ENCODE data around the gene TPPP. TPM values are rescaled to one million over a fixed set of nuclear protein-coding genes. Genes with fewer than 3 reads are reported as not detected.
A peak's percentile ranks its signal among the peaks of the same experiment; 100 is the strongest.

Gene TPPP
- total RNA-seq, 1 experiment from 2014 or later, result 0.12 TPM

DNA sequence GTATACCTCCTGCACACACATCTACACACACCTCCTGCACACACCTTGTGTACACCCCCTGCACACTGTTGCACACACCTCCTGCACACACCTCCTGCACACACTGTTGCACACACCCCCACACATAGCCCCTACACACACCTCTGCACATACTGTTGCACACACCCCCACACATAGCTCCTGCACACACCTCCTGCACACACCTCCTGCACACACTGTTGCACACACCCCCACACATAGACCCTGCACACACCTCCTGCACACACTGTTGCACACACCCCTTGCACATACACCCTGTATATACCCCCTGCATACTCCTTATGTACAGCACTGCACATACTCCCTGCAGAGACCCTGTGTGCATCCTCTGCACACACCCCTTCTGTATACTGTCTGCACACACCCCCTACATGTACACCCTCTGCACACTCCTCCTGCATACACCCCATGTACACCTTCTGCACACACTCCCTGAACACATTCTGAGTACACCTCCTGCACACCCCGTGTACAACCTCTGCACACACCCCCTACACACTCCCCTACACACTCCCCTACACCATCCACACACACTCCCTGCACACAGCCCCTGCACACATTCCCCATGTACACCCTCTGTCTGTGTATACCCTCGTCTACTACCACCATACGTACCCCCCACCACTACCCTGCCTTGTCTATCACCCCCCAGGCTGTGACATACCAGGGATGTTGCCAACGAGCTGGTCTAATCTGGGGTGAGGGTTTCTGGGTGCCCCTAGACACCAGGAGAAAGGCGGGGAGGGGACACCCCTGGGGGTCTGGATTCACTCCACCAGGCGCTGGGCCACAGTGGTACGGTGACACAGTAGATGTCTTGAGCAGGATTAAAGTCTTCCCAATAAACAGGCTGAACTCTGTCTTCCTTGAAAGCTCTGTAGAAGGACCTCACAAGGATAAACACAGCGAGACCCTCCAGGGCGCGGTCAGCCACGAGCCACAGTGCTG, 82.1 kb downstream of the TPPP start:
- peaks cover 5% of the 10 kb centered on the region for H3K9me3 Mint-ChIP-seq (ENCODE audit: unreplicated experiment)
- peak overlapping the region; percentile 81 for H3K4me3 Mint-ChIP-seq (ENCODE audit: unreplicated experiment)
- DNase-seq (ENCODE audit: unreplicated experiment), result no peak
- ChIA-PET POLR2A (interaction anchor here (0.7 to 1.9 kb wide), 4 partner anchors 95 to 166 kb away, joined by 3 to 8 read pairs (median 6); no protein-coding TSS in a partner anchor), CTCF (interaction anchor here (0.8 kb wide), 1 partner anchor 563 kb away, joined by 5 read pairs; no protein-coding TSS in a partner anchor)
- TF ChIP-seq, protein P1, sequence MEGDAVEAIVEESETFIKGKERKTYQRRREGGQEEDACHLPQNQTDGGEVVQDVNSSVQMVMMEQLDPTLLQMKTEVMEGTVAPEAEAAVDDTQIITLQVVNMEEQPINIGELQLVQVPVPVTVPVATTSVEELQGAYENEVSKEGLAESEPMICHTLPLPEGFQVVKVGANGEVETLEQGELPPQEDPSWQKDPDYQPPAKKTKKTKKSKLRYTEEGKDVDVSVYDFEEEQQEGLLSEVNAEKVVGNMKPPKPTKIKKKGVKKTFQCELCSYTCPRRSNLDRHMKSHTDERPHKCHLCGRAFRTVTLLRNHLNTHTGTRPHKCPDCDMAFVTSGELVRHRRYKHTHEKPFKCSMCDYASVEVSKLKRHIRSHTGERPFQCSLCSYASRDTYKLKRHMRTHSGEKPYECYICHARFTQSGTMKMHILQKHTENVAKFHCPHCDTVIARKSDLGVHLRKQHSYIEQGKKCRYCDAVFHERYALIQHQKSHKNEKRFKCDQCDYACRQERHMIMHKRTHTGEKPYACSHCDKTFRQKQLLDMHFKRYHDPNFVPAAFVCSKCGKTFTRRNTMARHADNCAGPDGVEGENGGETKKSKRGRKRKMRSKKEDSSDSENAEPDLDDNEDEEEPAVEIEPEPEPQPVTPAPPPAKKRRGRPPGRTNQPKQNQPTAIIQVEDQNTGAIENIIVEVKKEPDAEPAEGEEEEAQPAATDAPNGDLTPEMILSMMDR (IDR thresholded peaks at IDR 0.05; ENCODE audit: unreplicated experiment), result no peak
- peaks cover 21% of the 10 kb centered on the region for H3K36me3 Mint-ChIP-seq (ENCODE audit: insufficient read depth, unreplicated experiment)
- no peak overlapping the region for H3K27ac Mint-ChIP-seq (ENCODE audit: low read depth, unreplicated experiment)
- intact Hi-C loops (cut with micrococcal nuclease), result no loop called here
- H3K4me1 Mint-ChIP-seq (ENCODE audit: insufficient read depth, unreplicated experiment), result peaks cover 18% of the 10 kb centered on the region
- H3K27me3 Mint-ChIP-seq (ENCODE audit: insufficient read depth, unreplicated experiment), result no peaks in the 10 kb centered on the region
- BruUV-seq (replicated peaks), result no TSS peak

- H3K4me3 Mint-ChIP-seq (ENCODE audit: unreplicated experiment), result peak overlapping the region; percentile 81
- CTCF ChIA-PET, result no interaction called here
Measured at GRCh38 chr5:610011-610743, 83.0 kb downstream of the TPPP start.

More at GRCh38 chr5:610011-610743, 83.0 kb downstream of the TPPP start:
- DNase-seq (ENCODE audit: unreplicated experiment), result no peak
- BruUV-seq (replicated peaks), result no TSS peak
- H3K27me3 Mint-ChIP-seq (ENCODE audit: insufficient read depth, unreplicated experiment), result no peaks in the 10 kb centered on the region
- POLR2A ChIA-PET, result no interaction called here
- intact Hi-C loops (cut with micrococcal nuclease), result no loop called here
- H3K9me3 Mint-ChIP-seq (ENCODE audit: unreplicated experiment), result no peaks in the 10 kb centered on the region
- H3K27ac Mint-ChIP-seq (ENCODE audit: low read depth, unreplicated experiment), result no peak overlapping the region
- peaks cover 18% of the 10 kb centered on the region for H3K4me1 Mint-ChIP-seq (ENCODE audit: insufficient read depth, unreplicated experiment)
- H3K36me3 Mint-ChIP-seq (ENCODE audit: insufficient read depth, unreplicated experiment), result peaks cover 13% of the 10 kb centered on the region
- TF ChIP-seq, protein P1 (IDR thresholded peaks at IDR 0.05; ENCODE audit: unreplicated experiment), result no peak

Other genes starting within 250 kb of the TPPP start
- gene SLC9A3, start 168.9 kb downstream of the TPPP start, total RNA-seq (2022), result 0.93 and 1.0 TPM in 2 replicates
- gene CEP72, start 81.0 kb downstream of the TPPP start, total RNA-seq (2022), result 16.4 and 16.7 TPM in 2 replicates
- 0.17 TPM in 1 of 2 replicates, not detected in the other for gene ZDHHC11B, start 91.4 kb upstream of the TPPP start, total RNA-seq (2022)
- gene ZDHHC11, start 157.6 kb upstream of the TPPP start, total RNA-seq (2022), result 2.0 and 7.0 TPM in 2 replicates
- gene BRD9, start 199.4 kb upstream of the TPPP start, total RNA-seq (2022), result 44.9 and 48.9 TPM in 2 replicates
- gene TRIP13, start 199.5 kb upstream of the TPPP start, total RNA-seq (2022), result 13.7 and 21.4 TPM in 2 replicates